PFSK-1 (cell line): Measurements from ENCODE around the gene LYPD5. TPM values are rescaled to one million over a fixed set of nuclear protein-coding genes. Genes with fewer than 3 reads are reported as not detected.
A peak's percentile ranks its signal among the peaks of the same experiment; 100 is the strongest.

Experiments
- FOXP2 ChIP-seq: optimal IDR thresholded peaks from 2 replicates; pipeline ENCODE3; 2011; ENCODE audit warnings: borderline replicate concordance, control low read depth, inconsistent platforms; ENCODE audit not compliant: insufficient read depth; ENCODE audit errors: extremely low read length, extremely low read depth
- POLR2AphosphoS5 ChIP-seq: IDR thresholded peaks from 2 replicates; pipeline ENCODE4 v1.6.1; 2012; ENCODE audit warnings: low read depth, mild to moderate bottlenecking, control low read depth, low read length, moderate library complexity
- REST ChIP-seq, 2 experiments: IDR thresholded peaks; 2 replicates each; pipeline versions ENCODE4 v1.6.1 to v1.8.0; 2011 to 2012; ENCODE audit warnings: low read depth in 2 of 2, low read length in 2 of 2, control low read depth in 1 of 2, inconsistent platforms in 1 of 2, mild to moderate bottlenecking in 1 of 2, moderate library complexity in 1 of 2; ENCODE audit not compliant: insufficient read depth in 1 of 2
- SIN3A ChIP-seq: IDR thresholded peaks from 2 replicates; pipeline ENCODE4 v1.6.1; 2012; ENCODE audit warnings: mild to moderate bottlenecking, low read length, moderate library complexity, borderline replicate concordance; ENCODE audit not compliant: insufficient read depth
- TAF1 ChIP-seq: IDR thresholded peaks from 2 replicates; pipeline ENCODE4 v1.6.1; 2012; ENCODE audit warnings: low read length, control low read depth, borderline replicate concordance; ENCODE audit not compliant: insufficient read depth
- polyA plus RNA-seq: library from polyadenylated mRNA; unstranded; fragments of >200 nt; gene quantifications from one replicate; pipeline ENCODE4 v1.2.1, GENCODE V29; 2012; ENCODE audit warnings: low read depth, missing spikeins; ENCODE audit not compliant: insufficient read length

The LYPD5 gene
- 0.55 TPM for polyA plus RNA-seq

GRCh38 chr19:43802216-43802951, at the start of gene LYPD5:
Gene LYPD5 (minus strand): TSS chr19:43802447. CDS start chr19:43802380, 67 bp downstream.
- TF ChIP-seq REST (IDR thresholded peaks at IDR 0.05; ENCODE audit: insufficient read depth in 1 of 2, low read depth in 2 of 2, low read length in 2 of 2) (peak; percentile 27 to 65; a peak in 1 of 4 replicates), TAF1 (no peak)

GRCh38 chr19:43848821-43849220, 46.6 kb upstream of the LYPD5 start:
- TF ChIP-seq FOXP2, result no peak
- no peak for TF ChIP-seq POLR2AphosphoS5
- TF ChIP-seq SIN3A, result no peak
- no peak for TF ChIP-seq TAF1
- no peak for TF ChIP-seq REST (IDR thresholded peaks at IDR 0.05; ENCODE audit: insufficient read depth in 1 of 2, low read depth in 2 of 2, low read length in 2 of 2)

GRCh38 chr19:43847884-43848283, 45.6 kb upstream of the LYPD5 start:
- no peak for TF ChIP-seq TAF1
- TF ChIP-seq FOXP2, result no peak
- TF ChIP-seq REST (IDR thresholded peaks at IDR 0.05; ENCODE audit: insufficient read depth in 1 of 2, low read depth in 2 of 2, low read length in 2 of 2), result no peak
- no peak for TF ChIP-seq SIN3A
- no peak for TF ChIP-seq POLR2AphosphoS5

GRCh38 chr19:43847246-43847645, 45.0 kb upstream of the LYPD5 start:
- TF ChIP-seq TAF1 (no peak), REST (IDR thresholded peaks at IDR 0.05; ENCODE audit: insufficient read depth in 1 of 2, low read depth in 2 of 2, low read length in 2 of 2) (no peak), SIN3A (no peak), FOXP2 (no peak), POLR2AphosphoS5 (no peak)
